Ovary (tissue), 3 donors: ENCODE results near the gene PSMC3.

Experiments
- CTCF ChIP-seq, 3 donors: fragments of 450-650 bp in 2 of 3; fragments of 200-600 bp in 1 of 3; IDR thresholded peaks; one replicate each; pipeline versions ENCODE4 v1.5.1 to v1.8.0; 2016 to 2022; ENCODE audit warnings: antibody characterized with exemption in 3 of 3, mild to moderate bottlenecking in 1 of 3
- POLR2A ChIP-seq: fragments of 450-650 bp; IDR thresholded peaks from one replicate; pipeline ENCODE4 v1.6.1; 2017; ENCODE audit warnings: antibody characterized with exemption, mild to moderate bottlenecking, moderate library complexity
- donor health status: DM: no; HTN: no; CAD: no.

DNA sequence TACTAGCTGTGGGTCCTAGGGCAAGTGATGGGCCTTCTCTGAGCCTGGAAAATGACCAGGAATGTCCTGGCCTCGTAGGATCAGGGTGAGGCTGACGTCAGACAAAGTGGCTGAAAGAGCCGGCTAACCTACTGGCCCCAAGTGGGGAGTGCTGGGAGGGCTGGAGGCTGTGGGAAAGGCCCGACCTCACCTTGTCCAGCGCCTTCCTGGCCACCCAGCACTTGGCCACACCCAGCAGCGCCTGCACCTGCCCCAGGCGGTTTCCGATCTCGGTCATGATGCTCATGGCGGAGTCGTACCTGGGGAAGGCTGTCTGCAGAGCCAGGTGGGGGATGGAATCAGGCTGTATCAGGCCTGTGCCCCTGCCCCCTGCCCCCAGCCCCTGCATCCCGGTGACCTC is 15.2 kb upstream of the PSMC3 start:
- TF ChIP-seq POLR2A = no peak
- TF ChIP-seq CTCF (IDR thresholded peaks at IDR 0.05) = no peak
